ENCODE data around the gene ENPP3. TPM values are rescaled to one million over a fixed set of nuclear protein-coding genes. Genes with fewer than 3 reads are reported as not detected.
A peak's percentile ranks its signal among the peaks of the same experiment; 100 is the strongest.

ENPP3 gene
- total RNA-seq, 2 donors from 2014 or later, result 0.16 to 0.70 TPM

- peaks cover 8% of the 10 kb centered on the region for H3K36me3 Mint-ChIP-seq (ENCODE audit: low read depth)
- DNase-seq, result no peak
- peaks cover 34% of the 10 kb centered on the region for H3K27me3 Mint-ChIP-seq
- H3K9me3 ChIP-seq (ENCODE audit: control insufficient read depth, low read length, poor library complexity, severe bottlenecking), result no peaks in the 10 kb centered on the region
- peaks cover 2% of the 10 kb centered on the region for H3K4me1 Mint-ChIP-seq
- no peak overlapping the region for H3K4me3 Mint-ChIP-seq
- ATAC-seq, result no peak
- H3K27ac Mint-ChIP-seq, result no peak overlapping the region
Observed at GRCh38 chr6:131773284-131773950, 136.3 kb downstream of the ENPP3 start.

DNA sequence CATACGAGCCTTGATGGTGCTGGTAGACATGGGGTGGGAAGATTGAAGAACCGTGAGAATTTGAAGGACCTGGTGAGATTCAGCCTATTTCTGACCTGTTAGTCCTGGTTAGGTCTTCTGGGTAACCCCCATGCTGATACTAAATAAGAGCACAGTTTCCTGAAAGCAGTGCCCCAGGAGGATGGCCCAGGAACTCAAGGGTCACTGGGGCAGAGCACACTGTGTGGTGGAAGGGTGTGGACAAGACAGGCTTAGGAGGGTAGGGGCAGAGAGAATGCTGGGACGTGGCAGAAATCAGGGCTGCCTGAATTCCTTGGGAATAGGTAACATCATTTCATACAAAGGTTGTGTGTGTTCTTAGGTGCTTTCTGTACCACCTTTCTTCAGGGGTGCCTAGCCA is 138.8 kb downstream of the ENPP3 start:
- H3K9me3 ChIP-seq (ENCODE audit: control insufficient read depth, low read length, poor library complexity, severe bottlenecking), result no peaks in the 10 kb centered on the region
- no peak for DNase-seq
- Mint-ChIP-seq H3K4me3 (no peak overlapping the region), H3K27me3 (peaks cover 24% of the 10 kb centered on the region), H3K27ac (no peak overlapping the region), H3K4me1 (peaks cover 2% of the 10 kb centered on the region), H3K36me3 (ENCODE audit: low read depth) (peaks cover 2% of the 10 kb centered on the region)
- ATAC-seq, result no peak

- H3K9me3 ChIP-seq (ENCODE audit: control insufficient read depth, low read length, poor library complexity, severe bottlenecking), result no peaks in the 10 kb centered on the region
- peaks cover 19% of the 10 kb centered on the region for H3K27me3 Mint-ChIP-seq
- H3K4me3 Mint-ChIP-seq, result no peak overlapping the region
- H3K4me1 Mint-ChIP-seq, result peaks cover 2% of the 10 kb centered on the region
- no peak for ATAC-seq
- no peak for DNase-seq
- no peak overlapping the region for H3K27ac Mint-ChIP-seq
- no peaks in the 10 kb centered on the region for H3K36me3 Mint-ChIP-seq (ENCODE audit: low read depth)
Observed at GRCh38 chr6:131776985-131777384, 139.9 kb downstream of the ENPP3 start.

- ATAC-seq, result no peak
- no peaks in the 10 kb centered on the region for H3K36me3 Mint-ChIP-seq (ENCODE audit: low read depth)
- DNase-seq, result no peak
- no peak overlapping the region for H3K27ac Mint-ChIP-seq
- H3K4me1 Mint-ChIP-seq, result peaks cover 2% of the 10 kb centered on the region
- H3K4me3 Mint-ChIP-seq, result no peak overlapping the region
- no peaks in the 10 kb centered on the region for H3K9me3 ChIP-seq (ENCODE audit: control insufficient read depth, low read length, poor library complexity, severe bottlenecking)
- H3K27me3 Mint-ChIP-seq, result peaks cover 19% of the 10 kb centered on the region
Observed at GRCh38 chr6:131778169-131778568, 141.1 kb downstream of the ENPP3 start.

- Mint-ChIP-seq H3K27me3 (peaks cover 13% of the 10 kb centered on the region), H3K27ac (no peak overlapping the region), H3K4me1 (peaks cover 2% of the 10 kb centered on the region), H3K36me3 (ENCODE audit: low read depth) (no peaks in the 10 kb centered on the region), H3K4me3 (no peak overlapping the region)
- ATAC-seq (no peak), DNase-seq (no peak)
- no peaks in the 10 kb centered on the region for H3K9me3 ChIP-seq (ENCODE audit: control insufficient read depth, low read length, poor library complexity, severe bottlenecking)
Observed at GRCh38 chr6:131779304-131779703, 142.2 kb downstream of the ENPP3 start.

DNA sequence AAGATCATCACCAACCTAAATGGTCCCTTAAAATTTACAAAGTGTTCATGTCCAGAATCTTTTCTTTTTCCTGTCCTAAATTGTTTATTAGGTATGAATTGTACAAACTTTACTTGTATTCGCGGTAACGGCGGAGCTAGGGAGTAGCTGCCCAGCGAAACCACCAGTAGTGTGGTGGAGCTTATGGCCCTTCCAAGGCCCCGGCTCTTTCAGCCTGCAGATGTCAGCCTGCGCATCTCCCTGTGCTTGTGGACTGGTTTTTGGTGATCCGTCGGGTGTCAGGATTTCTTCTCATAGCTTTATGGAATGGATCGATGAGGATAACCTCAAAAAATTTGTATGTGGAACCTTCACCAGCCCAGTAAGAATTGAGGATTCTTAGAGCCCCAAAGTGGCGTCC is 143.5 kb downstream of the ENPP3 start:
- H3K27me3 Mint-ChIP-seq, result peaks cover 2% of the 10 kb centered on the region
- H3K4me1 Mint-ChIP-seq, result peaks cover under 1% of the 10 kb centered on the region
- H3K27ac Mint-ChIP-seq, result no peak overlapping the region
- H3K9me3 ChIP-seq (ENCODE audit: control insufficient read depth, low read length, poor library complexity, severe bottlenecking), result no peaks in the 10 kb centered on the region
- no peaks in the 10 kb centered on the region for H3K36me3 Mint-ChIP-seq (ENCODE audit: low read depth)
- DNase-seq (no peak), ATAC-seq (no peak)
- no peak overlapping the region for H3K4me3 Mint-ChIP-seq

GRCh38 chr6:131781687-131782086 is 144.6 kb downstream of the ENPP3 start:
- H3K4me1 Mint-ChIP-seq, result no peaks in the 10 kb centered on the region
- ATAC-seq (no peak), DNase-seq (no peak)
- H3K27me3 Mint-ChIP-seq, result no peaks in the 10 kb centered on the region
- no peak overlapping the region for H3K4me3 Mint-ChIP-seq
- H3K9me3 ChIP-seq (ENCODE audit: control insufficient read depth, low read length, poor library complexity, severe bottlenecking), result no peaks in the 10 kb centered on the region
- no peaks in the 10 kb centered on the region for H3K36me3 Mint-ChIP-seq (ENCODE audit: low read depth)
- no peak overlapping the region for H3K27ac Mint-ChIP-seq

DNA sequence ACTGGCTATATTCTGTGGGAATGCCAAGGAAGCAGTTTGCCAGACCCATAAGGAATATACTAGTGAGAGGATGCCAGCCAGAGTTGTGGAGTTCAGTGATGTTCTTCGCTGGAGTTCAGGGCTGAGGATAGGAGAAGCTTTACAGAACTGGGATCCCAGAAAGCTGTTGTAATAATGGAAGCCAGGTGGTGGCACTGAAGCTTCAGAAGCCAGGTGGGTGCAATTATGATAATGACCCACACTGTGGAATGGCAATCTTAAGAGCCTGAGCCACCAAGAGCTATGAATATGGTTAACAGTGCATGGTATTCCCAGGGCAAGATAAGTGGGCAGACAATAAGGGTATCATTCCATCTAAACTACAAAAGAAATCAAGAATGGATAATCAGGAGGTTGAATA is 145.7 kb downstream of the ENPP3 start:
- Mint-ChIP-seq H3K4me1 (no peaks in the 10 kb centered on the region), H3K4me3 (no peak overlapping the region), H3K27ac (peak overlapping the region; percentile 1), H3K27me3 (no peaks in the 10 kb centered on the region), H3K36me3 (ENCODE audit: low read depth) (no peaks in the 10 kb centered on the region)
- H3K9me3 ChIP-seq (ENCODE audit: control insufficient read depth, low read length, poor library complexity, severe bottlenecking), result no peaks in the 10 kb centered on the region
- ATAC-seq (no peak), DNase-seq (no peak)

DNA sequence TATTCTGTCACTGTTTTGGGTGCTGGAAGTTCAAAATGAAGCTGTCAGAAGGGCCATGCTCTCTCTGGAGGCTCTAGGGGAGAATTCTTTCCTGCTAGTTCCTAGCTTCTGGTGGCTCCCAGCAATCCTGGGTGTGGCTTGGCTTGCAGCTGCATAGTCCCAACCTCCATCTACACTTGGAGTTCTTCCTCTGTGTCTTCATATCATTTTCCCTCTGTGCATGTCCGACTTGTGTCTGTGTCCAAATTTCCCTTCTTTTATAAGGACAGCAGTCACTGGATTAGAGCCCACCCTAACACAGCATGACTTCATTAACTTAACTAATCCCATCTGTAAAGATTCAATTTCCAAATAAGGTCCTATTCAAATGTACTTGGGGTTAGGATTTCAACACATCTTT is 147.5 kb downstream of the ENPP3 start:
- no peaks in the 10 kb centered on the region for H3K9me3 ChIP-seq (ENCODE audit: control insufficient read depth, low read length, poor library complexity, severe bottlenecking)
- DNase-seq (no peak), ATAC-seq (no peak)
- Mint-ChIP-seq H3K4me1 (peaks cover 6% of the 10 kb centered on the region), H3K36me3 (ENCODE audit: low read depth) (no peaks in the 10 kb centered on the region), H3K27ac (no peak overlapping the region), H3K27me3 (no peaks in the 10 kb centered on the region), H3K4me3 (no peak overlapping the region)

- H3K36me3 Mint-ChIP-seq (ENCODE audit: low read depth), result no peaks in the 10 kb centered on the region
Observed at GRCh38 chr6:131787079-131787478, 150.0 kb downstream of the ENPP3 start.

DNA sequence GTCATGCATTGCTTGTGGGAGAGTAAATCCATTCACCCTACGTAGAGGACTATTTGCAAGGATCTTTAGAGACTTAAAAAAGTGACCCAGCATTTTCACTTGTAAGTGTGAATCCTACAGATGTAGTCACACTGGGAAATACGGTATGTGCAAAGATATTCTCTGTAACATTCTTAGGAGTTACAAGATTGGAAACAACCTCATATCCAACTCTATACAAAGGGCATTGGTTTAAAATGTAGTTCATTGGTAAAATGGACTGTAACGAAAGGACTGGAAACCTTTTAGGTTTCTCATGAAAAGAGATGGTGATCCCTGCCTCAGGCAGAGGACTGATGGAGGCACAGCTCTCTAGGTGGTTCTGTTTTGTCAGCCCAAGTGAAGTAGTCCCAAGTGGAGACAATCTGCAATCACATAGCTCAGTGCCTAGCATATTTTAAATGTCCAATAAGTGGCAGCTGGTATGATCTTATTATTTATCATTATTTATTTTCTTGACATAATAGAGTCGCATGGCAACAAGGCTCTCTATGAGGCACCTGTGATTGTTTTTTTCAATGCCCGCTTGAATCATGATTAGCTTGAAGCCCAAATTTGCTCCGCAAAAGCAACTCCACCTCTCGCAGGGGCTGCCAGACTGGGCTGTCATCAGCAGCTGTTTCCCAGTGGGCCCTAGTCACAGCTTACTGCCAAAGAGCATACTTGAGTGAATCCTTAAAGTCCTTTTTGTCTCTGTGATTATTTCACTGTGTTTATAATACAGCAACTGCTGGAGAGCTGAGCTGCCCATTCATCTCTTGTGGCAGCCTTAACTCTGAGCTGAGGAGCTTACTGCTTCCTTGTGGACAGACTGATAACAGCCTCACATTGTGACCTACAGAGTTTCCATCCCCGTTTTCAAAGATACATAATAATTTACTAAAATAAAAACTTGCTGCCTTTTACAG is 150.9 kb downstream of the ENPP3 start:
- Mint-ChIP-seq H3K27me3 (no peaks in the 10 kb centered on the region), H3K27ac (no peak overlapping the region), H3K36me3 (ENCODE audit: low read depth) (no peaks in the 10 kb centered on the region), H3K4me3 (no peak overlapping the region), H3K4me1 (peaks cover 7% of the 10 kb centered on the region)
- ATAC-seq, result no peak
- no peak for DNase-seq
- no peaks in the 10 kb centered on the region for H3K9me3 ChIP-seq (ENCODE audit: control insufficient read depth, low read length, poor library complexity, severe bottlenecking)

More at GRCh38 chr6:131787079-131787478, 150.0 kb downstream of the ENPP3 start:
- peaks cover 7% of the 10 kb centered on the region for H3K4me1 Mint-ChIP-seq
- H3K27ac Mint-ChIP-seq, result no peak overlapping the region
- H3K4me3 Mint-ChIP-seq, result no peak overlapping the region
- ATAC-seq (no peak), DNase-seq (no peak)
- H3K27me3 Mint-ChIP-seq, result no peaks in the 10 kb centered on the region
- no peaks in the 10 kb centered on the region for H3K9me3 ChIP-seq (ENCODE audit: control insufficient read depth, low read length, poor library complexity, severe bottlenecking)

DNA sequence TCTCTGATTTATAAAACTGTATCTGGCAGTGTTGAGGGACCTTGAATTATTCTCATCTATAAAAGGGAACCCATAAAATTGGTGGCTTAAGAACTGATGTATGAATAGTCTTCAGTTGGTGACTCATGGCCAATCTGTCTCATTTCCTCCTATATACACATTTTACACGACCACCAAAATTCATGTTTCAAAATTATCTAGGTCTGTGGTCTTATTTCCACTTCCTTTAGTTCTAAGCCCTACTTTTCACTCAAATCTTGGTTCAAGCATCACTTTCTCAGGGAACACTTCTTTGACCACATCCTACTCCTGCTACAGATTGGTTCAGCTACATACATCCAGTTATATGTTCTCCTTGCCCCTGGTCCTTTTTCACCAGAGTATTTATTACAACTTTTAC is 152.1 kb downstream of the ENPP3 start:
- Mint-ChIP-seq H3K4me1 (peaks cover 7% of the 10 kb centered on the region), H3K27me3 (no peaks in the 10 kb centered on the region), H3K4me3 (no peak overlapping the region), H3K27ac (no peak overlapping the region), H3K36me3 (ENCODE audit: low read depth) (no peaks in the 10 kb centered on the region)
- ATAC-seq, result peak; percentile 35
- no peaks in the 10 kb centered on the region for H3K9me3 ChIP-seq (ENCODE audit: control insufficient read depth, low read length, poor library complexity, severe bottlenecking)
- DNase-seq, result no peak

DNA sequence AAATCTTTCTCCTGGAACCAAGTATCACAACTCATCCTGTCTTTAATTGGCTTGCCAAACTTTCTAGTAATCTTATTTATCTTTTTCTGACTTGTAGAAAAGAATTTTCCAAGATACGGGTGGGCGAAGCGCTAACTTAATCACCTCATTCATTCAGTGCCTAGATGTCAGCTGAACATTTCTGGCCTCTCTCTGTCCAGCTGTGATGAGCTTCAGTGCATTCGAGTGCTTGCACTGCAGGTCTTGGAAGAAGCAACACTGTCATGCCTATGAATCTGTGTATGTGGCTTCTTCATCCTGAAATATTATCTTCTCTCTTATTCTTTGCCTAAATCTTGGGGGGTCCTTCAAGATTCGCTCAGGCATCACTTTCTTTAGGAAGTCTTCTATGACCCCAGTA is 154.4 kb downstream of the ENPP3 start:
- no peaks in the 10 kb centered on the region for H3K36me3 Mint-ChIP-seq (ENCODE audit: low read depth)
- H3K9me3 ChIP-seq (ENCODE audit: control insufficient read depth, low read length, poor library complexity, severe bottlenecking), result no peaks in the 10 kb centered on the region
- H3K4me1 Mint-ChIP-seq, result peaks cover 7% of the 10 kb centered on the region
- DNase-seq (no peak), ATAC-seq (no peak)
- H3K4me3 Mint-ChIP-seq, result no peak overlapping the region
- peak overlapping the region; percentile 24 for H3K27ac Mint-ChIP-seq
- H3K27me3 Mint-ChIP-seq, result no peaks in the 10 kb centered on the region
